HTERT RPE-1 (cell line): ENCODE data around the gene SWSAP1.
"Not testable (repeated sequence)": the region's sequence is repeated elsewhere in the genome, so short reads cannot be mapped to it uniquely, and the experiment has no call there.

Source experiments
- in situ Hi-C: fragments of 300-500 bp; cut with MboI; formaldehyde crosslinking; loops from 4 replicates; pipeline ENCODE4 v1.14.3; 2020; ENCODE audit warnings: low sequenced_read_pairs

SWSAP1 gene

DNA sequence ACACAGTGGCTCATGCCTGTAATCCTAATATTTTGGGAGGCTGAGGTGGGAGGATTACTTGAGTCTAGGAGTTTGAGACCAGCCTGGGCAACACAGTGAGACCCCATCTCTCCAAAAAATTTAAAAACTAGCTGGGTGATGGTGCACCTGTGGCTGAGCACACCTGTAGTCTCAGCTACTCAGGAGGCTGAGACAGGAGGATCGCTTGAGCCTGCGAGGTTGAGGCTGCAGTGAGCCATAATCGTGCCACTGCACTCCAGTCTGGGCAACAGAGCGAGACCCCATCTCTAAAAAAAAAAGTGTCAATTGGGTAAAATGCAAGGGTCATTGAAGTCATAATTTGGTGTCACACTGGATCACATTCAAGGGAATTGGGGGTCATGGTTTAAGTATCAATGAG, 20.4 kb upstream of the SWSAP1 start:
- in situ Hi-C loops, result not testable (repeated sequence)

DNA sequence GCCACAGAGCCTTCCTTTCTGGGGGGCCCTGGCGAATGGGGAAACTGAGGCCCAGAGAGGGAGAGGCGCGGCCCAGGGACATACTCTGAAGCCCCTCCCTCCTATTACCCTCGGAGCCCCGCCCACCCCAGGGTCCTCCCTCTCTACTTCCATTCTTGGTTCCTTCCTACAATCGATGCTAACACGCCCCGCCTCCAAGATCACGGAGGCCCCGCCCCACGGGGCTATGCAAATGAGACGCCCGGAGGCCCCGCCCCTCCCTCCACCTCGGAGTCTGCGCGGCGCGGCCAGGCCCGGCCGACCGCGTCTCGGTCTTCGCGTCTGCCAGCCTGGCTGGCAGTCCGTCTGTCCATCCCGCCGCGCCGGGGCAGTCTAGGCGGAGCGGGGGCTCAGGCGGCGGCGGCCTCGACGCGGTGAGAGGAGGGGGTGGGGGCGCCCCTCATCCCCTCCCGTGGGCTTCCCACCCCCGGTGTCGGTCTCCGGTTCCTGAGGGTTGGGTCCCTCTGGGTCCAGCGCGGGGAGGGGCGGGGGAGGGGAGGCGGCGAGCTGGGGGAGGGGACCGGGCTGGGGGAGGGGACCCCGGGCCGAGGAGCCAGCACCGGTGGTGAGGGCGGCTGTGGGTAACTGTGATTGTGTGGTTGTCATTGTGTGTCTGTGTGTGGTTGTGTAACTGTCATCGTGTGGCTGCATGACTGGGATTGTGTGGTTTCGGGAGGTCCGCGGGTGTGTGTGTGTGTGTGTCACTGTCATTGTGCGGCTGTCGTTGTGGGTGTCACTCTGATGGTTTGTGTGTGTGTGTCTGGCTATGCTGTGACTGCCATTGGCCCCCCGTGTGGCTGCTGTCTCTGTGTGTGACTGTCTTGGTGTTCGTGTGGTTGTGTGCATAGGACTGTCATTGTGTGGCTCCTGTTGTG, 19.0 kb upstream of the SWSAP1 start, which contains the start of gene PLPPR2:
PLPPR2 (plus strand) TSS at position 273 of the 914 bp plus-strand sequence. CDS start 2,242 bp downstream, outside the sequence.
- in situ Hi-C loops, result no loop called here

DNA sequence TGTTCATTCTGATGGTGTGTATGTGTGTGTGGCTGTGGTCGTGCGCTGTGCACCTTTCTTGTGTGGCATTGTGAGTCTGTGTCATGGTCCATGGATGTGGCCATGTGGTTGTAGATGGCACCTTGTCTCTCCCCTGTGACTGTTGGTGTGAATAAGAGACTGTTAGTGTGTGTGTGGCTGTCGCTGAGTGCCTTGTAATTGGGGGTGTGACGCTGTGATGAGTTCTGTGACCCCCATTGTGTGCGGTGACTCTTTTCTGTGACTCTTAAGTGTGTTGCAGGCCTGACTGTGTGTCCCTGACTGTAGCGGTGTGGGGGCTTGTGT, 18.4 kb upstream of the SWSAP1 start:
- in situ Hi-C loops, result no loop called here

DNA sequence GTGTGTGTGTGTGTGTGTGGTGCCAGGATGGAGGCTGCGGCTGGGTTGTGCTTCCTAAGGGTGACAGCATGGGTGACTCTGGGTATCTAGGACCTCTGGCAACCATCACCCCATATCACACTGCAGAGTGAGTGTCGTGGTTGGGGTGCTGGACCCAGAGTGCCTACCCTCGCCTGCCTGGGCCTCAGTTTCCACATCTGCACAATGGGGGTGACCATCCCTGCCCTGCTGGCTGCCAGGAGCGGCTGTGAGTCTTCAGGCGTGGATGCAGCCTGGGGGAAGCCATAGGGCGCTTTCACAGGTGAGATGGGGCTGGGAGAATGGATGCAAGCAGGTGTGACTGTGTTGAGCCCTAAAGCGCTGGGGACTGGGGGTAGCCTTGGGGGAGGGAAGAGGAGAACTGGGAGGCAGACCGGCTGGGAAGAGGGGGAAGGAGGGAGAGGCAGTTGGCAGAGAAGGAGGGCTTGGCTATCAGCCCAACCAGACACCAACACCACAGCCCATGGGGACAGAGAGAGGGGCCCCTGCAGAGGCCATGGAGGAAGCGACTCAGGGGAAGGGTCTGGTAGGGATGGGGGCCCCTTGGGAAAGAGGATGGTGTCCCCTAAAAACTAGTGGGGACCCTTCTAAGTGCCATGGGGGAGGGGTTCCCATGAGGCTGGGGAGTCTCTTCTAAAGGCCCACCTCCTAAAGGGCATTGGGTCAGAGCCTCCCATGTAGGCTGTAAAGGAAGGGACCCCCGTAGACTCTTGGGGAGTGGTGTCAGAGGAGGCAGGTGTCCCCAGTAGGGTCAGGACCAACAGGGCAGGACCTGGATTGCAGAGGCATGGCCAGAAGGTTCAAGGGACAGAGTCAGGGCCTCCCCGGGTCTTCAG, 17.6 kb upstream of the SWSAP1 start:
- in situ Hi-C loops, result no loop called here

DNA sequence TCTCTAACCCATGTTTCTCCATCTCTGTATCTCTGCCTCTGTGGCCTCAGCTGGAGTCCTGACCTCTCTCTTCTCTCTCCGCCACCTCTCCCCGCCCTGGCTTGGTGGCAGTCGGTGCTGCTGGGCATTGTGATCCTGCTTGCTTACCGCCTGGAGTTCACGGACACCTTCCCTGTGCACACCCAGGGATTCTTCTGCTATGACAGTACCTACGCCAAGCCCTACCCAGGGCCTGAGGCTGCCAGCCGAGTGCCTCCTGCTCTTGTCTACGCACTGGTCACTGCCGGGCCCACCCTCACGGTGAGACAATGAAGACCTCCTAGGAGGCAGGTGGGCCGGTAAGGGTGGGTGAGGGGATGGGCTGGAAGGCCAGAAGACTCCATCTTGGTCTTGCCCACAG, 15.0 kb upstream of the SWSAP1 start:
- in situ Hi-C loops, result no loop called here

DNA sequence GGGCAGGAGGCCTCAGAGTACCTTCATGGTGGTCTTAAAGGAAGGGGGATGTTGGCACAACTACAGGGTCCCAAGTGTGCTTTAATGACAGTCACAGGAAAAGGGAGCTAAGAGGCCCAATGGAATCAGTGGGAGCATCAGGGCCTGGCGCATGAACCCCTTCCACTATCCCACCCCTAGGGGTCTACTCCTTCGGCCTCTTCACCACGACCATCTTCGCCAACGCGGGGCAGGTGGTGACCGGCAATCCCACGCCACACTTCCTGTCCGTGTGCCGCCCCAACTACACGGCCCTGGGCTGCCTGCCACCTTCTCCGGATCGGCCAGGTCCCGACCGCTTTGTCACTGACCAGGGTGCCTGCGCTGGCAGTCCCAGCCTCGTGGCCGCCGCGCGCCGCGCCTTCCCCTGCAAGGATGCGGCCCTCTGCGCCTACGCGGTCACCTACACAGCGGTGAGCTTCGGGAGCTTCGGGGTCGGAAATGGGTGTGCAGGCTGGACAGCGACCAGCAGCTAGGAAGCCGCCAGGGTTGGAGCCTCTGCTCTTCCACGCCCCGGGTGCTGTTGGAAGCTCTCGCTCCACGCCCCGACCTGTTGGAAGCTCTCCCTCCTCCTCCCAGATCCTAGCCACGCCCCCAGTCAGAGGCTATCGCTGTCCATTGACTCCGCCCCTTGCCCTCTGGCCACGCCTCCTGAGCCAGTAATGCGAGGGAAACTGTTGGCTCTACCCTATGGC, 13.3 kb upstream of the SWSAP1 start:
- in situ Hi-C loops, result no loop called here

DNA sequence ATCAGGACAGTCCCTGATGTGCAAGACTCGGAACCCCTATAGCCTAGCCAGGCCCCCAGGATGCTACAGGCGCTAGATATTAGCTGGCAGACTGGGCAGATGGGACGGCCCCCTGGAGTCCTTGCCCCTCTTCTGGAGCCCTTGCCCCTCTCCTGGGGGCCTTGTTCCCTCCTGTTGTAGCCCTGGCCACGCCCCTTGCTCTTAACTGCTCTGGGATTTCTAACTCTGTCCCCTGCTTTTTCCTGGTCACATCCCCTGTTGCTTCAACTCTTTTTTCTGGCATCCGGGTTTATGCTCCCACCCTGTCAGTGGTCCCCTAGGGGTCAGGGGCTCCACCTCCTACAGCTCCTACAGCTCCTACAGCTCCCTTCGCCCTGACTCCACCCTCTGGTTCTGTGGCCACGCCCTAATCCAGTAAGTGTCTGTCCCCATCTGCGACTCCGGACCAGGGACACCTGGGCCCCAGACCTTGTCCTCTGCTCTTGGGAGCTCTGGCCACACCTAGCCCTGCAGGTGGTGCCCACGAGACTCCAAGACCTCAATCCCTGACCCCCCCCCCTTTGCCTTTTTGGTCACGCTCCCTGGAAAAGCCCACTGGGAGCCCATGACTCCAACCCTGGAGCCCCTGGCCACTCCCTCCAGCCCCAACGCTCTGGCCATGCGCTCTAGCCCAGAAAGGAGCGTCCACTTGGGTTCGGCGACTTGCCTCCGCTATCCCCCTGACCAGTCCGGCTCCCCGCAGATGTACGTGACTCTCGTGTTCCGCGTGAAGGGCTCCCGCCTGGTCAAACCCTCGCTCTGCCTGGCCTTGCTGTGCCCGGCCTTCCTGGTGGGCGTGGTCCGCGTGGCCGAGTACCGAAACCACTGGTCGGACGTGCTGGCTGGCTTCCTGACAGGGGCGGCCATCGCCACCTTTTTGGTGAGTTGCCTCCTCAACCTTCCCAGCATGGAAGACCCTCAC, 12.4 kb upstream of the SWSAP1 start:
- in situ Hi-C loops, result no loop called here

DNA sequence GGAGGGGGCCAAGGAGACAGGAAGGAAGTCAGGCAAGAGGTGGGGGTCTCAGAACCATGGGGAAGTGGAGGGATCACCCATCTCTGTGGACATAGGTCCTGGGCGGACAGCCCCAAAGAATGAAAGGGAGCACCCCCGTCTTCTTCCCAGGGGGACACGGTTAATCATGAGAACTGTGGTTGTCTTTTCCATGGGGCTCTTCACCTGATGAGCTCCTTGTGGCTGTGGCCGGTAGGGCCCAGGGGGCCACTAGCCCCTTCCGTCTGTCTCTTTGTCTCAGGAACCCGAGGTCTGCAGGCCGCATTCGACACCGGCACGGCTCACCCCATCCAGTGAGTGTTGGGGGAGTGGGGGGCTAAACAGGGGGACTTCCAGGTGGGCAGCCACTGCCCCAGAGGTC, 10.6 kb upstream of the SWSAP1 start:
- in situ Hi-C loops, result no loop called here

DNA sequence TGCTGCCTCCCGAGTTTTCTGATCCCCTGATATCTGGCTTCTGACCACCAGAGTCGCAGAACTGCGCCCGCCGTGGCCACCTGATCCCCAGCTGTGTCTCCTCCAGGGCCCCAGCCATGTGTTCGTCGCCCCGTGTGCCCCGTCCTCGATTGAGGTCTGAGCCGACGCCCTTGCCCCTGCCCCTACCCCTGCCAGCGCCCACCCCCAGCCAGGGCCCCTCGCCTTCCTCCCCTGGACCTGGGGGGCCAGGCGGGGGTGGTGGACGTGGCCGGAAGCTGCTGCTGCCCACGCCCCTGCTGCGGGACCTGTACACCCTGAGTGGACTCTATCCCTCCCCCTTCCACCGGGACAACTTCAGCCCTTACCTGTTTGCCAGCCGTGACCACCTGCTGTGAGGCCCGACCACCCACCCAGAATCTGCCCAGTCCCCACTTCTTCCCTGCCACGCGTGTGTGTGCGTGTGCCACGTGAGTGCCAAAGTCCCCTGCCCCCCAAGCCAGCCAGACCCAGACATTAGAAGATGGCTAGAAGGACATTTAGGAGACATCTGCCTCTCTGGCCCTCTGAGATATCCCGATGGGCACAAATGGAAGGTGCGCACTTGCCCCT, 10.1 kb upstream of the SWSAP1 start:
- in situ Hi-C loops, result no loop called here

DNA sequence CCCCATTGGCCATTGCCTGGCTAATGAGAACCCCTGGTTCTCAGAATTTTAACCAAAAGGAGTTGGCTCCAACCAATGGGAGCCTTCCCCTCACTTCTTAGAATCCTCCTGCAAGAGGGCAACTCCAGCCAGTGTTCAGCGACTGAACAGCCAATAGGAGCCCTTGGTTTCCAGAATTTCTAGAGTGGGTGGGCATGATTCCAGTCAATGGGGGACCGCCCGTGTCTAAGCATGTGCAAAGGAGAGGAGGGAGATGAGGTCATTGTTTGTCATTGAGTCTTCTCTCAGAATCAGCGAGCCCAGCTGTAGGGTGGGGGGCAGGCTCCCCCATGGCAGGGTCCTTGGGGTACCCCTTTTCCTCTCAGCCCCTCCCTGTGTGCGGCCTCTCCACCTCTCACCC, 9.5 kb upstream of the SWSAP1 start:
- in situ Hi-C loops, result no loop called here

DNA sequence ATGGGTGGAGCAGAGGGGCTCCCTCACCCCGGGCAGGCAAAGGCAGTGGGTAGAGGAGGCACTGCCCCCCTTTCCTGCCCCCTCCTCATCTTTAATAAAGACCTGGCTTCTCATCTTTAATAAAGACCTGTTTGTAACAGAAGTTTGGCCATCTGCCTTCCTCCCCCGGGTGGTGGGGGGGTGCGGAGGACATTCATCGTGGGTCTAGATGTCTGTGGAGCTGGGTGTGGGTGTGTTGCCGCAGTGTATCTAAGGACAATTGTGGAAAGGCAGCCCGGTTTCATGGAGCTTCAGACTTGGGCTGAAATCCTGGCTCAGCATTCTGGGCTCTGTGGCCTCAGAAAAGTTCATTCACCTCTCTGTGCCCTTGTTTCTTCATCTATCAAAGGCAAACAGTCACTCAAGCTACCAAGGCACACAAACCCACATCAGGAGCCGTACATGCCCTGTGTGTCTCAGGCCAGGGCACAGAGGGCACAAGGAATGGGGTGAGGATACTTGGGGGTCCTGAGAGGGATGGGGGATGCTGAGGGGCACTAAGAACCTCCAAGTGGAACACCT, 8.8 kb upstream of the SWSAP1 start:
- in situ Hi-C loops, result no loop called here

DNA sequence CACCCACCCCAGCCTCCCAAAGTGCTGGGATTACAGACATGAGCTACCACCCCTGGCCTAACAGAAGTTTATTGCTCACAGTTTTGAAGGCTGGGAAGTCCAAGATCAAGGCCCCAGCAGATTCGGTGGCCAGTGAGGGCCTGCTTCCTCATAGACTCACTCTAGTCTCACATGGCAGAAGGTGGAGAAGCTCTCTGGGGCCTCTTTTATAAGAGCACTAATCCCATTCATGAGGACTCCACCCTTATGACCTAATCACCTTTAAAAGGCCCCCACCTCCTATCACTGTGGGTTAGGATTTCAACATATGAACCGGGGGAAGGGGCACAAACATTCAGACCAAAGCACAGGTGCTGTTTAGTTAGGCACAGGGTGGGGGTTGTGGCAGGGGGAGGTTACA, 6.9 kb upstream of the SWSAP1 start:
- in situ Hi-C loops, result no loop called here

DNA sequence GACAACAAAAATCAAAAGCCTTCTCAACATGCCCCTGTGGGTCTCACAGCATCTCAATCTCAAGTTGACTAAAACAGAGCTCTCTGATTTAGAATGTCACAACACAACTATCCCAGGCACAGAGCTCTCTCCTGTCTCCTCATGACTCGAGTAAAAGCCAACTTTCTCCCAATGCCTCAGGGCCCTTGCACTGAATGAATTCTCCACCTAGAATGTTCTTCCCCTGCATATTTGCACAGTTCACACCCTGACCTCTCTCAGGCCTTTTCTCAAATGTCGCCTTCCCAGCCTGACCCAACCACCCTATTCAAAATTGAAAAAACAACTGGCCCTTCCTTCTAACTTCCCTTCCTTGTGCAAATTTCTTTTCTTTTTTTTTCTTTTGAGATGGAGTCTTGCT, 3.7 kb upstream of the SWSAP1 start:
- in situ Hi-C loops, result no loop called here

DNA sequence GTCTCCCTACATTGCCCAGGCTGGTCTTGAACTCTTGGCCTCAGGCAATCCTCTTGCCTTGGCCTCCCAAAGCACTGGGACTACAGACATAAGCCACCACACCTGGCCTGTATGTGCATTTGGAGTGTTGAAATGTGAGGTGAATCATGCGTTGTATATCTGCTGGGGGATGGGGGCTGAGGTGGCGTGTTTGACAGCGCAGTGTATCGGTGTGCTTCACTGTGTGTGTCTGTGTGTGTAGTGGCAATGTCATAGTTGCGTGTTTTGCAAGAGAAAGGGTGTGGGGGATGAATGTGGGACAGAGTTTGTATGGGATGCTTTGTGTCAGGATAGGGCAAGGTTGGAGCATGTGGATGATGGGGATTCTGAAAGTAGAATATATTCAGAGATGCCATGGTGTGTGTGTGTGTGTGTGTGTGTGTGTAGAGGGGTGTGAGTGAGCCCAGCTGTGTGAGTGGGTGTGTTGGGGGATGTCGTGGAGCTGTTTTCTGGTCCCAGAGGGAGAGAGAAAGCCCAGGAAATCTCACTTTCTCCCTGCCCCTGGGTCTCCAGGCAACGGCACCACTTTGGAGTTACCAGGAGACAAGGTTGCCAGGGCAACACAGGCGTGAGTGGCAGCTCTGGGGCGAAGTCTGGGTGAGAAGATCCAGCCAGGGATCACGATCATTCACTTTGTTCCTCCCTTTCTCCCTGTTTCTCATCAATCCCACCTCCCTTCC, 1.1 kb upstream of the SWSAP1 start:
- in situ Hi-C loops, result no loop called here

DNA sequence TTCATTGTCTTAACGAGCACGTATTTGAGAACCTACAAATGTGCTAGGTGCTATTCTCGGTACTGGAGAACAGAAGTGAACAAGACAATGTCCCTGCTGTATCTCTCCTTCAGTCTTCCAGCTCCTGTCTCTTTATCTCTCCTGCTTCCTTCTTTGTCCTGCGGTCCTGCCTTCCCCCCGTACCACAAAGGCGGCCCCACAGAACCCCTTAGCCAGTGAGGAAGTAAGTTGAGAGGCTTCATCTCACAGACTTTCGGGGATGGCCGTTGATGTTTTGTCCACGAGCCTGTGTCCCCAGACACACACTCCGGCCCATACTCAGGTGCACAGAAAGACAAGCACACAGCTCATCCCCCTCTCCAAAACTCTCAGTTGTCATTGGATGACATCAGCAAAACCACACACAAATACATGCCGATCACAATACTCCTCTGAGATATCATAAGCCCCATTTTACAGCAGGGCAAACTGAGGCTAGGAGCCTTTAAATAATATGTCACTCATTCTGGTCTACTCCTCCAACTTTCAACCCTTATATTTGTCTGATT, 507 bp upstream of the SWSAP1 start:
- in situ Hi-C loops, result no loop called here

DNA sequence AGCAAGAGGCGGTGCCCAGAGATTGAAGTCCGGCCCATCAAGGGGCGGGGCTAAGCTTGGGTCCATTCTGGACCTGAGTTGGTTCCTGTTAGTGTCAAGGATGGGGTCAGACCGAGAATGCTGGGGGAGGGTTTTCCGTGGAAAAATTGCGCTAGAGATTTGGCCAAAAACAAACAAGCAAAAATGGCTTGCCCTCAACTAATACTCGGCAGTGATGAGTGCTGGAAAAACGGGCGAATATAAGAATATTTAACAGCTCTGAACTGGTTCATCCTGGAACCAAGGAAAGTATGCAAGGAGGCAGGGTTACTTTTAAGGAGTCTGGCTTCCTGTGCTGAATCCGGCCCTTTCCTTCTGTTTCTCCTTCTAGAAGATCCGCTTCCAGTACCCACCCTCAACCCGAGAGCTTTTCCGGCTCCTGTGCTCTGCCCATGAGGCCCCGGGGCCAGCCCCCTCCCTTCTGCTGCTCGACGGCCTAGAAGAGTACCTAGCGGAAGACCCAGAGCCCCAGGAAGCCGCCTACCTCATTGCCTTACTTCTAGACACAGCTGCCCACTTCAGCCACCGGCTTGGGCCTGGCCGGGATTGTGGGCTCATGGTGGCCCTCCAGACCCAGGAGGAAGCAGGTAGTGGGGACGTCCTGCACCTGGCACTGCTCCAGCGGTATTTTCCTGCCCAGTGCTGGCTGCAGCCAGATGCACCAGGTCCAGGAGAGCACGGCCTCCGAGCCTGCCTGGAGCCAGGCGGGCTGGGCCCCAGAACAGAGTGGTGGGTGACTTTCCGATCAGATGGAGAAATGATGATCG, 880 bp downstream of the SWSAP1 start:
- in situ Hi-C loops, result no loop called here

DNA sequence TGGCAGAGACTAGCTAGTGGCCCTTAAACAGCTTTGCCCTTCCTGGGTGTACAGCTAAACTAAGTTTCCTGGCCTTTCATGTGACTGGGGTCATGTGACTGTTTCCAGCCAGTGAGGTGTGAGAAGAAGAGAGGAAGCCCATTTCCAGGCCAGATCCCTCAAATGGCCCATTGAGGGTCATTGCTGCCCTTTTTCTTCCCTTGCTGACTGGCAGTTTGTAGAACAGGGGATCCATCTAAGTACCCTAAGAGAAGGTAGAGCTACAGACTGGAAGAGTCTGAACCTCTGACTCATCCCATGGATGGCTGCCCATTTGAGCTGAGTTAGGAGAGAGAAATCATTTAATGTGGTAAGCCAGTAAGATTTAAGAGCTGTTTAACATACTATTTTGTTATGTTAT, 2.8 kb downstream of the SWSAP1 start:
- in situ Hi-C loops, result no loop called here

DNA sequence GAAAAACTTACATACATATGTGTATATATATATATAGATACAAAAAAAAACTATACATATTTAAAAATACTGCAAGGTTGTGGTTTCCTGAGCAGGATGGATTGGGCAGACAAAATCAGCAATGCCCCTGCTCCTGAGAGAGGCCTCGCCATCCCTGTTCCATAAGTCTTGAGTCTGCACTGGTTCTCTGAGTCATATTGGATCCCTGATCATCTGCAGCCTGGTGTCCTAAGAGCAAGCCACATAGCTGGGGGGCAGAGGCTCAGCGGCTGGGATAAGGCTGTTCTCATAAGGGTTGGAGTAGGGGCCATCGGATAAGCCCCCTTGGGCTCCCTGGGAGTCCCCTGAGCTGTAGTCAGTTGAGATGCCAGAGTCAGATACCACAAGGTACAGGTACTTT, 3.3 kb downstream of the SWSAP1 start:
- in situ Hi-C loops, result no loop called here
